ENCODE measurements around the gene LHFPL2. TPM values are rescaled to one million over a fixed set of nuclear protein-coding genes. Genes with fewer than 3 reads are reported as not detected.
"Not testable (repeated sequence)": the region's sequence is repeated elsewhere in the genome, so short reads cannot be mapped to it uniquely, and the experiment has no call there.

The LHFPL2 gene
- total RNA-seq, 1 donor from 2014 or later, result 32.4 TPM

- Histone ChIP-seq H3K36me3 (ENCODE audit: control insufficient read depth, insufficient read depth, low read length) (no peaks in the 10 kb centered on the region), H3K4me3 (ENCODE audit: low read depth, low read length) (no peak overlapping the region), H3K27me3 (ENCODE audit: control insufficient read depth, insufficient read depth, low read length) (no peaks in the 10 kb centered on the region)
- DNase-seq (ENCODE audit: low read depth) (no peak), FAIRE-seq (no peak)
- TF ChIP-seq CTCF (IDR thresholded peaks at IDR 0.05; ENCODE audit: insufficient read depth, low read length, severe bottlenecking), result no peak
These were observed 176.0 kb downstream of the LHFPL2 start for GRCh38 chr5:78472469-78473106.

GRCh38 chr5:78471896-78472295 is 176.7 kb downstream of the LHFPL2 start:
- TF ChIP-seq CTCF (IDR thresholded peaks at IDR 0.05; ENCODE audit: insufficient read depth, low read length, severe bottlenecking), result no peak
- DNase-seq (ENCODE audit: low read depth), result no peak
- FAIRE-seq, result no peak
- Histone ChIP-seq H3K27me3 (ENCODE audit: control insufficient read depth, insufficient read depth, low read length) (no peaks in the 10 kb centered on the region), H3K36me3 (ENCODE audit: control insufficient read depth, insufficient read depth, low read length) (no peaks in the 10 kb centered on the region), H3K4me3 (ENCODE audit: low read depth, low read length) (no peak overlapping the region)

- Histone ChIP-seq H3K36me3 (ENCODE audit: control insufficient read depth, insufficient read depth, low read length) (peaks cover 1% of the 10 kb centered on the region), H3K27me3 (ENCODE audit: control insufficient read depth, insufficient read depth, low read length) (no peaks in the 10 kb centered on the region), H3K4me3 (ENCODE audit: low read depth, low read length) (no peak overlapping the region)
- FAIRE-seq (no peak), DNase-seq (ENCODE audit: low read depth) (peak; percentile 51)
- TF ChIP-seq CTCF (IDR thresholded peaks at IDR 0.05; ENCODE audit: insufficient read depth, low read length, severe bottlenecking), result peak; percentile 57
These were observed 180.7 kb downstream of the LHFPL2 start for GRCh38 chr5:78467752-78468357.

GRCh38 chr5:78467140-78467539 is 181.4 kb downstream of the LHFPL2 start:
- no peak for FAIRE-seq
- H3K36me3 ChIP-seq (ENCODE audit: control insufficient read depth, insufficient read depth, low read length), result peaks cover 1% of the 10 kb centered on the region
- no peak overlapping the region for H3K4me3 ChIP-seq (ENCODE audit: low read depth, low read length)
- TF ChIP-seq CTCF (IDR thresholded peaks at IDR 0.05; ENCODE audit: insufficient read depth, low read length, severe bottlenecking), result no peak
- no peaks in the 10 kb centered on the region for H3K27me3 ChIP-seq (ENCODE audit: control insufficient read depth, insufficient read depth, low read length)
- no peak for DNase-seq (ENCODE audit: low read depth)

- no peak for TF ChIP-seq CTCF (IDR thresholded peaks at IDR 0.05; ENCODE audit: insufficient read depth, low read length, severe bottlenecking)
- Histone ChIP-seq H3K4me3 (ENCODE audit: low read depth, low read length) (no peak overlapping the region), H3K27me3 (ENCODE audit: control insufficient read depth, insufficient read depth, low read length) (no peaks in the 10 kb centered on the region), H3K36me3 (ENCODE audit: control insufficient read depth, insufficient read depth, low read length) (no peaks in the 10 kb centered on the region)
- FAIRE-seq (no peak), DNase-seq (ENCODE audit: low read depth) (no peak)
These were observed 189.7 kb downstream of the LHFPL2 start for GRCh38 chr5:78458843-78459242.

- H3K36me3 ChIP-seq (ENCODE audit: control insufficient read depth, insufficient read depth, low read length); H3K27me3 ChIP-seq (ENCODE audit: control insufficient read depth, insufficient read depth, low read length); FAIRE-seq; DNase-seq (ENCODE audit: low read depth); H3K4me3 ChIP-seq (ENCODE audit: low read depth, low read length): not testable (repeated sequence)
These were observed 191.1 kb downstream of the LHFPL2 start for GRCh38 chr5:78457507-78457906.

All from bronchial epithelial cell (primary cell).